ENCODE measurements around the gene LPP.

LPP gene

DNA sequence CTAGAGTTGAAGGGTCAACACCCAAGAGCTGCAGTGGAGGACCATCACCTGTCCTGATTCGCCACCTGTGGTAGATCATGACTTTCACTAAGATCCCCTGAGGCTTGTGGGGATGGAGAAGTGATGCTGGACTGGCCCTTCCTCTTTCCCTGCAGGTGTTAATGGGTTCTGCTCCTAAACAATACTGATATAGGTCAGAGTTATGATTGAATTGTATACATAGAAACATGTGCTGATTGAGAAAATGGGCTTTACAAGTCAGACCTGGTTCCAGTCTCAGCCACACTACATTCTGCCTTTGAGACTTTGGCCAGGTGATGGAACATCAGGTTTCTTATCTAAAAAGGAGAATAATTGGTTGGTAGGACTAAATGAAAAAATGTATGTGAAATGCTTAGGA is 598.9 kb downstream of the LPP start:
- TF ChIP-seq, protein P1, sequence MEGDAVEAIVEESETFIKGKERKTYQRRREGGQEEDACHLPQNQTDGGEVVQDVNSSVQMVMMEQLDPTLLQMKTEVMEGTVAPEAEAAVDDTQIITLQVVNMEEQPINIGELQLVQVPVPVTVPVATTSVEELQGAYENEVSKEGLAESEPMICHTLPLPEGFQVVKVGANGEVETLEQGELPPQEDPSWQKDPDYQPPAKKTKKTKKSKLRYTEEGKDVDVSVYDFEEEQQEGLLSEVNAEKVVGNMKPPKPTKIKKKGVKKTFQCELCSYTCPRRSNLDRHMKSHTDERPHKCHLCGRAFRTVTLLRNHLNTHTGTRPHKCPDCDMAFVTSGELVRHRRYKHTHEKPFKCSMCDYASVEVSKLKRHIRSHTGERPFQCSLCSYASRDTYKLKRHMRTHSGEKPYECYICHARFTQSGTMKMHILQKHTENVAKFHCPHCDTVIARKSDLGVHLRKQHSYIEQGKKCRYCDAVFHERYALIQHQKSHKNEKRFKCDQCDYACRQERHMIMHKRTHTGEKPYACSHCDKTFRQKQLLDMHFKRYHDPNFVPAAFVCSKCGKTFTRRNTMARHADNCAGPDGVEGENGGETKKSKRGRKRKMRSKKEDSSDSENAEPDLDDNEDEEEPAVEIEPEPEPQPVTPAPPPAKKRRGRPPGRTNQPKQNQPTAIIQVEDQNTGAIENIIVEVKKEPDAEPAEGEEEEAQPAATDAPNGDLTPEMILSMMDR (IDR thresholded peaks at IDR 0.05; ENCODE audit: low read depth, low read length, missing control alignments), result no peak
- H3K4me3 ChIP-seq (replicated peaks; ENCODE audit: low read depth, low read length), result no peak overlapping the region
- DNase-seq (ENCODE audit: extremely low read depth, low read depth), result no peak

DNA sequence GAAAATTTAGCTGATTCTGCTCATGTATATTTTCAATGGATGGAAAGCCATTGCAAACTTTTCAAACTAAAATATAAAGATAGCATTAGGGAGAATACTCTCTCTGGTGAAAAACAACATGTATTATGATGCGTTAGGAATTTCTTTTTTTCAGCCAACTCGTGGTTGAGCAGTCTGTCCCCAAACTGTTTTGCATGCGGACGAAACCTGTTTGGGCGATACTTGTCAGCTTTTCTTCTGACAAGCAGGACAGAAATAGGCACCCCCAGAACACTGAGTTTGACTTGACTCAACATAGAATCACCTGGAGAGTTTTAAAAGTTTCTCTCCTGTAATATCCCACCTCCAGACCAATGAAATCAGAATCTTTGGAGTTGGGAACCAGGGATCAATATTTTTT is 600.3 kb downstream of the LPP start:
- no peak overlapping the region for H3K4me3 ChIP-seq (replicated peaks; ENCODE audit: low read depth, low read length)
- no peak for DNase-seq (ENCODE audit: extremely low read depth, low read depth)
- TF ChIP-seq, protein P1 (IDR thresholded peaks at IDR 0.05; ENCODE audit: low read depth, low read length, missing control alignments), result no peak

DNA sequence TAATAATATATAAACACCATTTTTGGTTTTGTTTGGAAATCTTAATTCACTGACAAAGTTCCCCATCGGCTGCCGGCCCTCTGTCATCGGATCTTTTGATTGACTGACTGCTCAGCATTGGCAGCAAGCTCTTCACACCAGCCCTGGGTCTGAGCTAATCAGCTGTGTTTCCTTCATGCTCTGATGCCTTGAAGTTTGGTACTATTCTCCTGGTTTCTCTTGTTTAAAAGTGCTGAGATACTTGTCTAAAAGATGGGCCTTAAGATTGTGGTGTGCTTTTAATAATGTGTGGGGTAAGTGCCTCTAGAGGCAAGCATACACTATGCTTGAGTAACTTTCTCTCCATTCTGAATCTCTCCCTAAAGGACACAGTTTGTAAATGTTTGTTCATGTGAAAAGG is 602.3 kb downstream of the LPP start:
- DNase-seq (ENCODE audit: extremely low read depth, low read depth), result no peak
- TF ChIP-seq, protein P1 (IDR thresholded peaks at IDR 0.05; ENCODE audit: low read depth, low read length, missing control alignments), result no peak
- H3K4me3 ChIP-seq (replicated peaks; ENCODE audit: low read depth, low read length), result no peak overlapping the region

DNA sequence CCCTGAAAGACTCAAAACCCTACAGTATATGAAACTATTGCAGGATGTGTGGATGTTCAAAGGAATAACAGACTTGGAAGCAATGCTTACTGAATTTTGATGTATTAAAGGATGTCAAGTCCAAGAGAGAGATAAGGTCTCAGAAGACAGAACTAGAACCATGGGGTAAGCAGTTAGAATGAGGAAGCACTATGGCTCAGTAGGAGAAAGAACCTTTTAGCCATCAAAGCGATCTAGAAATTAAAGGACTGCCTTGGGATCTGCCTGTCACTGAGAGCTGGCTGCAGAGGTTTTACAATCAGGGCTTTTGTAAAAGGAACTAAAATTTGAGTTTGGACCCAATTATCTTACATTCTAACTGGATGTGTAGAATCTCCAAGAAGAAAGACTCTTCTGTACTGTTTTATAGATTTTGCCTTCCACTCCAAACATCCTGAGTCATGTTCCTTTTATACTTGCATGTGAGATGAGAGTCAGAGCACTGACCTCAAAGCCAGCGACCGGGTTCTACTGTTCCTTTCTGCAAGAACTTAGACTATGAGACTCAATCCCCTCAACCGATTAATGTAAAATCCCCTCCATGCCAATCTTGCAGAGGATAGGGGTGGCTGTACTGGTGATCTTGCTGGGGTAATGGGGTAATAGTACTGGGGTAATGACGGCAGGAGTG is 605.5 kb downstream of the LPP start:
- no peak overlapping the region for H3K4me3 ChIP-seq (replicated peaks; ENCODE audit: low read depth, low read length)
- TF ChIP-seq, protein P1 (IDR thresholded peaks at IDR 0.05; ENCODE audit: low read depth, low read length, missing control alignments), result no peak
- no peak for DNase-seq (ENCODE audit: extremely low read depth, low read depth)

DNA sequence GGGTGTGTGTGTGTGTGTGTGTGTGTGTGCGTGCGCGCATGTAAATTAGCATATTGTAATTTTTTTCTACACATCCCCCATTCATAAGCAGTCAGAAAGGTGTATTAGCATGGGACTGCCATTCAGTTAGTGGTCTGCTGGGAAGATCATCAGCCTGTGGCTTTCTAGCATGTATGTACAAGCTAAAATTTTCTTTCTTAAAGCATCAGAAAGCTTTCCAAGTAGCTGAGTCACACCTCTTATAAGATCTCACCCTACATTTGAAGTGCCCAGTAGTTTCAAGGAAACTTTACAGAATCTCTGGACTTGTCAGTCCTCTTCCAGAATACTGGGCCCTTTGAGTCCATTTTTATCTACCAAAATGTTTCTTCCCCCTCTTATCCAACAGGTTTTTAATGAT is 606.5 kb downstream of the LPP start:
- DNase-seq (ENCODE audit: extremely low read depth, low read depth), result no peak
- TF ChIP-seq, protein P1 (IDR thresholded peaks at IDR 0.05; ENCODE audit: low read depth, low read length, missing control alignments), result no peak
- H3K4me3 ChIP-seq (replicated peaks; ENCODE audit: low read depth, low read length), result no peak overlapping the region

DNA sequence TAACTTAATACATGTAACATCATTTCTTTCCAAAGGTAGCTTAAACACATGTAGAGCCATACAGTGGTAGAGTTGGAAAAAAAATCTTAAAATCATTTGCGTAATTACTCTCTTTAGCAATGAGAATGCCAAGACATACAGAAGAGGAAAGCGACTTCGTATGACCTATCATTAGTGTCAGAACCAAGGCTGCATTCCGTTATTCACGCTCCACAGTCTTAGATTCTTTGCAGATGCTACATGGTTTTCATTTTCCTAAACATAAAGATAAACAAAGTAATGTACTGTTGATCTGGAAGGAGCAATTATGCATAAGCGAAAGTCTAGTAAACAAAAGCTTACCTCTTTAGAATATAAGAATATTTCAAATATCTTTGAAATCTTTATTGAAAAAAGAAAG is 607.5 kb downstream of the LPP start:
- no peak overlapping the region for H3K4me3 ChIP-seq (replicated peaks; ENCODE audit: low read depth, low read length)
- DNase-seq (ENCODE audit: extremely low read depth, low read depth), result no peak
- TF ChIP-seq, protein P1 (IDR thresholded peaks at IDR 0.05; ENCODE audit: low read depth, low read length, missing control alignments), result no peak

DNA sequence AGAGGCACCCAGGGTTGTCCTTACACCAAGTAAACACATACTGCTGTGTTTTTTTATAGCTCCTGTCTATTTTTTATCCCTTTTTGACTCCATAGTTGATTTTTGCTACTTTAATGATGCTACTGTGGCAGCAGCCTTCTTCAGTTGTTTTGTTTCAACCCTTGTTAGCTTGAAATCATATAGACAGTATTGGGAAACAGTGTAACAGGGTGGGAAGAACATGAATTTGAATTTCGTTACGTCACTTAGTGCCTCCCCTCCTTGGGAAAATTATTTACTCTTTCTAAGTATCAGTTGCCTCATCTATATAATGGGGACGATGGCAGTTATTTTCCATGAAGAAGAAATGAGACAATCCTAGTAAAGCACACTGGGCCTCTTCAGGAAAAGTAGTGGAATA is 608.0 kb downstream of the LPP start:
- TF ChIP-seq, protein P1 (IDR thresholded peaks at IDR 0.05; ENCODE audit: low read depth, low read length, missing control alignments), result no peak
- no peak overlapping the region for H3K4me3 ChIP-seq (replicated peaks; ENCODE audit: low read depth, low read length)
- DNase-seq (ENCODE audit: extremely low read depth, low read depth), result no peak
